Cardiac muscle cell (in vitro differentiated cells and primary cell): Measurements from ENCODE around the gene MBOAT1. TPM values are rescaled to one million over a fixed set of nuclear protein-coding genes. Genes with fewer than 3 reads are reported as not detected.

ENCODE experiments used
- DNase-seq, 2 donors: peaks; one replicate each; pipeline versions ENCODE4 v3.0.0 to v3.0.0-alpha.2; 2010 to 2017; ENCODE audit warnings: low read depth in 1 of 2, low spot score in 1 of 2
- H3K27ac ChIP-seq: fragments of 200-600 bp; sonication (generic); 2 replicates; pipeline ENCODE4 v1.5.1; 2016
- H3K27me3 ChIP-seq: fragments of 200-600 bp; sonication (generic); 2 replicates; pipeline ENCODE4 v1.6.0; 2016; ENCODE audit warnings: control low read depth
- H3K36me3 ChIP-seq: fragments of 200-600 bp; sonication (generic); 2 replicates; pipeline ENCODE4 v1.5.1; 2016; ENCODE audit warnings: control low read depth
- H3K4me1 ChIP-seq: fragments of 200-600 bp; sonication (generic); 2 replicates; pipeline ENCODE4 v1.8.1; 2017; ENCODE audit warnings: low read depth, mild to moderate bottlenecking, mixed run types
- H3K4me3 ChIP-seq: fragments of 200-600 bp; sonication (generic); 2 replicates; pipeline ENCODE4 v1.5.1; 2016; ENCODE audit warnings: mild to moderate bottlenecking
- H3K9me3 ChIP-seq: fragments of 200-600 bp; sonication (generic); 2 replicates; pipeline ENCODE4 v1.5.1; 2017; ENCODE audit warnings: low read depth, mild to moderate bottlenecking, control low read depth
- polyA plus RNA-seq: library from polyadenylated mRNA; unstranded; fragments of >200 nt; fragmentation: Nextera tagmentation; extraction: Ambion mirVana; gene quantifications from 2 replicates; pipeline ENCODE4 v1.2.1, GENCODE V29; 2016
- total RNA-seq: library from RNA; depleted of rRNA; stranded (reverse); fragments of >200 nt; gene quantifications from 2 replicates; pipeline ENCODE4 v1.2.3, GENCODE V29; 2016
- TF ChIP-seq, protein P1 (sequence below): IDR thresholded peaks from 2 replicates; pipeline ENCODE4 v1.5.1; 2012; ENCODE audit warnings: low read depth, mild to moderate bottlenecking, low read length

MBOAT1 gene
- total and polyA plus RNA-seq, 2 experiments from 2014 or later: 7.5 to 15.5 TPM

DNA sequence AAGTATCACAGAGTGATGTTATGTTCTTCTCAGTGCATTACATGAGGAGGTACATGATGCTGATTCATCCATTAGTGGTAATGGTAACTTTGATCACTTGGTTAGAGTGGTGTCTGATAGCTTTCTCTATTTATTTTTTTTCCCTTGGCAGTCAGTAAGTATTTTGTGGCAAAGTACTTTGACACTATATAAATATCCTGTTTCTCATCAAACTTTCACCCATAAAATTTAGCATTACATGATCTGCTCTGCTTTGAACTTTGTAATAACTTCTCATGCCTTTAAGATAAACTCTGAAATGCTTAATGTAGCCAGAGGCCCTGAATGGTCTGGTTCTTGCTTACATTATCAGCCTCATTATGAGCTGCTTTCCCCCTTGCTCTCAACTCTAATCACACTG, 127.9 kb downstream of the MBOAT1 start:
- H3K27ac ChIP-seq: no peak overlapping the region
- DNase-seq: no peak
- TF ChIP-seq, protein P1, sequence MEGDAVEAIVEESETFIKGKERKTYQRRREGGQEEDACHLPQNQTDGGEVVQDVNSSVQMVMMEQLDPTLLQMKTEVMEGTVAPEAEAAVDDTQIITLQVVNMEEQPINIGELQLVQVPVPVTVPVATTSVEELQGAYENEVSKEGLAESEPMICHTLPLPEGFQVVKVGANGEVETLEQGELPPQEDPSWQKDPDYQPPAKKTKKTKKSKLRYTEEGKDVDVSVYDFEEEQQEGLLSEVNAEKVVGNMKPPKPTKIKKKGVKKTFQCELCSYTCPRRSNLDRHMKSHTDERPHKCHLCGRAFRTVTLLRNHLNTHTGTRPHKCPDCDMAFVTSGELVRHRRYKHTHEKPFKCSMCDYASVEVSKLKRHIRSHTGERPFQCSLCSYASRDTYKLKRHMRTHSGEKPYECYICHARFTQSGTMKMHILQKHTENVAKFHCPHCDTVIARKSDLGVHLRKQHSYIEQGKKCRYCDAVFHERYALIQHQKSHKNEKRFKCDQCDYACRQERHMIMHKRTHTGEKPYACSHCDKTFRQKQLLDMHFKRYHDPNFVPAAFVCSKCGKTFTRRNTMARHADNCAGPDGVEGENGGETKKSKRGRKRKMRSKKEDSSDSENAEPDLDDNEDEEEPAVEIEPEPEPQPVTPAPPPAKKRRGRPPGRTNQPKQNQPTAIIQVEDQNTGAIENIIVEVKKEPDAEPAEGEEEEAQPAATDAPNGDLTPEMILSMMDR: no peak
- H3K36me3 ChIP-seq: no peaks in the 10 kb centered on the region
- no peaks in the 10 kb centered on the region for H3K4me1 ChIP-seq
- H3K27me3 ChIP-seq: no peaks in the 10 kb centered on the region
- no peaks in the 10 kb centered on the region for H3K9me3 ChIP-seq
- no peak overlapping the region for H3K4me3 ChIP-seq

GRCh38 chr6:20071998-20072397, 140.3 kb downstream of the MBOAT1 start:
- no peak for DNase-seq

DNA sequence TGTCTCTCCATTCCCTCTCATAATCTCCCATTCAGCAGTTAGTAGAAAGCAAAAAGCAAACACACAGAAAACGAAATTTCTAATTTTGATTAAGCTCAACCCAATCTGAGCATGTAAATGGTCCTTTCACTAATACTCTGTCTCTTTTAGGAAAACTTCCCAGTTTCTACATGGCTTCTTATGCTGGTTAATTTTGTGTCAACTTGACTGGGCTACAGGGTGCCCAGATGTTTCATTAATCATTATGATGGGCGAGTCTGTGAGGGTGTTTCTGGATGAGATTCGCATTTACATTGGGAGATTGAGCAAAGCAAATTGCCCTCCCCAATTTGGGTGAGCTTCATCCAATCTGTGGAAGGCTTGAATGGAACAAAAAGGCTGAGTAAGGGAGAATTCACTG, 142.2 kb downstream of the MBOAT1 start:
- TF ChIP-seq, protein P1: no peak
- DNase-seq: no peak
- Histone ChIP-seq H3K4me1 (no peaks in the 10 kb centered on the region), H3K27me3 (no peaks in the 10 kb centered on the region), H3K9me3 (no peaks in the 10 kb centered on the region), H3K4me3 (no peak overlapping the region), H3K36me3 (no peaks in the 10 kb centered on the region), H3K27ac (no peak overlapping the region)

More at GRCh38 chr6:20071998-20072397, 140.3 kb downstream of the MBOAT1 start:
- no peaks in the 10 kb centered on the region for H3K27me3 ChIP-seq
- no peaks in the 10 kb centered on the region for H3K9me3 ChIP-seq
- no peak overlapping the region for H3K4me3 ChIP-seq
- TF ChIP-seq, protein P1: no peak
- no peak overlapping the region for H3K27ac ChIP-seq
- H3K36me3 ChIP-seq: no peaks in the 10 kb centered on the region
- H3K4me1 ChIP-seq: no peaks in the 10 kb centered on the region

DNA sequence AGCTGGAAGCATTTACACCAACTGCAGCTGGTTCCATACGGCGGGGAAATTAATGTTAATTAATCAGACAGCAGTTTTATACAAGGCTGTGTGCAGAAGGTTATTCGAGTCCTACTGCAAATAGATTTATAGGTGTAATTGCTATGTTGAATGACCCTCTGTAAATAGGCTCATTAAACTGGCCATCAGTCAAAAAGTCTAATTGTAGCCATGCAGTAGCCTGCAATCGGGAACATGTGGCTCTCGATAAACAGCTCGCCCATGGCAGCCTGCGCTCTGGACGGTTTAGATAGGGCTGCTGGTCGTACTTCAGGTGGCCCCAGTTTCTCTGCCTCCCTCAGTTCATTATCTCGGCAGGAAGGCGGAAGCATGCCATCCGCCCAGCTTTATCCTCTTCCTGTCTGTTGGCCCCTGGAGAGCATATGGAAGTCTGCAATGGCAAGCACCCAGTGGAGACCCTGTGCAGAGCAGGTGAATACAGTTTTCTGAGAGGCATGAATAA, 143.2 kb downstream of the MBOAT1 start:
- DNase-seq: no peak
- TF ChIP-seq, protein P1: no peak
- no peak overlapping the region for H3K4me3 ChIP-seq
- H3K9me3 ChIP-seq: no peaks in the 10 kb centered on the region
- H3K27ac ChIP-seq: no peak overlapping the region
- H3K27me3 ChIP-seq: no peaks in the 10 kb centered on the region
- no peaks in the 10 kb centered on the region for H3K4me1 ChIP-seq
- H3K36me3 ChIP-seq: no peaks in the 10 kb centered on the region

DNA sequence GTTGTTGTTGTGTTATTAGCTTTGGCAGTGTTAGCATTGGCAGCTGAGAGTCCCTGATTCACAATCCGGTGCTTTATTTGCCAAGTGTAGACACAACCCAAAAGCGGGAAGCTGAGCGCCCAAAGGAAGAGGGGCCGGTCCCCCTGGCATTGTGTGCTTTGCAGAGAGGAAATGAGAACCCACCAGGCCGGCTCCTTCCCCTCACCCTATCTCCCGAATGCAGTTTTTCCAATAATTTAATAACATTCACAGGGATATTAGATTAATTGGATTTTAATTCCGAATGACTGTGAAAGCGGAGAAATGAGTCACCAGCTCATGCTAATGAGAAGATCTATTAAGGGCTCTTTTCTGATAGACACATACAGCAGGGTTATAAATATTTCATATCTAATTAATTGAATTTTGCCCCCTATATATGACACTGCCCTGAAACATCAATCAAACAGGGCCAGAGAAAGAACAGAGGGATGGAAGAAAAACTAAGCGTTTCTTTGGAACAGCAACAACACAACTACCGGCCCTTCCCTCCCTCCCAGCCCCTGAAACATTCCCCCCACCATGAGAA, 143.8 kb downstream of the MBOAT1 start:
- TF ChIP-seq, protein P1: no peak
- Histone ChIP-seq H3K4me1 (no peaks in the 10 kb centered on the region), H3K27ac (no peak overlapping the region), H3K4me3 (no peak overlapping the region), H3K27me3 (no peaks in the 10 kb centered on the region), H3K9me3 (no peaks in the 10 kb centered on the region), H3K36me3 (no peaks in the 10 kb centered on the region)
- no peak for DNase-seq
